HEK293T (cell line): ENCODE measurements around the gene MACC1.

Experiments used
- CTCF ChIA-PET: fragments of 350-600 bp; formaldehyde crosslinking; extraction: SDS; loops from one replicate; lab custom pipeline; 2021; ENCODE audit warnings: antibody characterized with exemption, inconsistent platforms; lab: Yijun Ruan, JAX
- POLR2A ChIA-PET: fragments of 350-600 bp; formaldehyde crosslinking; extraction: SDS; loops from one replicate; lab custom pipeline; 2020; ENCODE audit warnings: antibody characterized with exemption, inconsistent platforms; lab: Yijun Ruan, JAX
- DNase-seq: peaks from one replicate; pipeline ENCODE4 v3.0.0; 2012; ENCODE audit warnings: mixed read lengths; ENCODE audit errors: extremely low spot score
- ARNT ChIP-seq: fragments of 450-650 bp; IDR thresholded peaks from 2 replicates; pipeline ENCODE4 v1.6.1; 2017; ENCODE audit warnings: mild to moderate bottlenecking
- BHLHE40 ChIP-seq: fragments of 450-650 bp; IDR thresholded peaks from 2 replicates; pipeline ENCODE4 v1.6.1; 2016; ENCODE audit warnings: mild to moderate bottlenecking, moderate library complexity, borderline replicate concordance
- CTBP1 ChIP-seq: fragments of 450-650 bp; IDR thresholded peaks from 2 replicates; pipeline ENCODE4 v1.6.1; 2016; ENCODE audit warnings: borderline replicate concordance
- ELF4 ChIP-seq: fragments of 450-650 bp; IDR thresholded peaks from 2 replicates; pipeline ENCODE4 v1.6.1; 2017; ENCODE audit warnings: antibody characterized with exemption
- FOXA1 ChIP-seq: fragments of 450-650 bp; IDR thresholded peaks from 2 replicates; pipeline ENCODE4 v1.6.1; 2016; ENCODE audit warnings: mild to moderate bottlenecking
- FOXK2 ChIP-seq: fragments of 450-650 bp; IDR thresholded peaks from 2 replicates; pipeline ENCODE4 v1.6.1; 2016; ENCODE audit warnings: mild to moderate bottlenecking
- FOXM1 ChIP-seq: fragments of 450-650 bp; IDR thresholded peaks from 2 replicates; pipeline ENCODE4 v1.6.1; 2017; ENCODE audit warnings: mild to moderate bottlenecking, borderline replicate concordance
- HDGF ChIP-seq: fragments of 450-650 bp; IDR thresholded peaks from 2 replicates; pipeline ENCODE4 v1.6.1; 2017; ENCODE audit warnings: antibody characterized with exemption, borderline replicate concordance
- L3MBTL2 ChIP-seq: fragments of 450-650 bp; conservative IDR thresholded peaks from 2 replicates; pipeline ENCODE4 v1.6.1; 2016; ENCODE audit warnings: mild to moderate bottlenecking
- LEF1 ChIP-seq: fragments of 450-650 bp; IDR thresholded peaks from 2 replicates; pipeline ENCODE4 v1.6.1; 2017; ENCODE audit warnings: mild to moderate bottlenecking, borderline replicate concordance
- NFRKB ChIP-seq: fragments of 450-650 bp; IDR thresholded peaks from 2 replicates; pipeline ENCODE4 v1.6.1; 2016; ENCODE audit warnings: mild to moderate bottlenecking, moderate library complexity
- SP1 ChIP-seq: fragments of 450-650 bp; IDR thresholded peaks from 2 replicates; pipeline ENCODE4 v1.6.1; 2017
- SUZ12 ChIP-seq: fragments of 450-650 bp; IDR thresholded peaks from 2 replicates; pipeline ENCODE4 v1.6.1; 2016; ENCODE audit warnings: mild to moderate bottlenecking
- TARDBP ChIP-seq: fragments of 450-650 bp; IDR thresholded peaks from 2 replicates; pipeline ENCODE4 v1.6.1; 2016
- ZNF384 ChIP-seq: fragments of 450-650 bp; IDR thresholded peaks from 2 replicates; pipeline ENCODE4 v1.6.1; 2016
- TF ChIP-seq, protein P1 (sequence below): fragments of 450-650 bp; IDR thresholded peaks from 2 replicates; pipeline ENCODE4 v1.6.1; 2016

The MACC1 gene

DNA sequence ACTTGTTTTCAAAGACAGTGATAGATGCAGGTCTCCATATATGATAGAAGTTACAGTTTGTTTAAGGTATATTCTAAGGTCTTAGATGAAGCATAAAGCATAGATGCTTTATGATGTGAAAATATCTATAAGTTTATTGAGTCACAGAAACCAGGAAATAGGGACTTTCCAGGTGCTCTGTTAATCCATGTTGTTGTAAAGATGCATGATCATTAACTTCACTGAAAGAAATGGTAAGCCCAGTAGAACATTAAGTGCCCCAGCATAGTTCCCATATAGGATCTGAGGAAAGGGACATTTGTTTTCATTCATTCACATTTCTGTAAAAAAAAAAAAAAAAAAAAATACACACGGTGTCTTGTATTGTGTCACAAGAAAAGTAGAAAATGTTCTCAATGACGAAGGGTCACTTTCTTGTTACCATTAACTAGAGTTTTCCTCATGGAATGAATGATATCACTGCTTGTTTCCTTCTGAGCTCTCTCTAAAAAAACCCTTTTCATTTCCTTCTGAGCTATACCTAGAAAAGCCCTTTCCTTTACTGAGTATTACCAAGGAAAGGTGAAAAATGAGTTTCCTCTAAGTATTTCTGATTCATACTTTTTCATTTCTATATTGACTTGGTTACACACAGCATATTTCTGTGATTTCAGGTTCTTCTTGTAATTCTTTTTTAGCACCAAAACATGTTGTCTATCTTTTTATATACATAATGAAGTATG lies 105.2 kb downstream of the MACC1 start:
- ChIA-PET CTCF (no interaction called here), POLR2A (no interaction called here)
- TF ChIP-seq SP1 (no peak), ZNF384 (no peak), ARNT (no peak), ELF4 (no peak), FOXK2 (no peak), L3MBTL2 (no peak), FOXM1 (no peak), HDGF (no peak), LEF1 (no peak), TARDBP (no peak), NFRKB (no peak), CTBP1 (no peak), BHLHE40 (no peak), FOXA1 (no peak), SUZ12 (no peak)
- TF ChIP-seq, protein P1, sequence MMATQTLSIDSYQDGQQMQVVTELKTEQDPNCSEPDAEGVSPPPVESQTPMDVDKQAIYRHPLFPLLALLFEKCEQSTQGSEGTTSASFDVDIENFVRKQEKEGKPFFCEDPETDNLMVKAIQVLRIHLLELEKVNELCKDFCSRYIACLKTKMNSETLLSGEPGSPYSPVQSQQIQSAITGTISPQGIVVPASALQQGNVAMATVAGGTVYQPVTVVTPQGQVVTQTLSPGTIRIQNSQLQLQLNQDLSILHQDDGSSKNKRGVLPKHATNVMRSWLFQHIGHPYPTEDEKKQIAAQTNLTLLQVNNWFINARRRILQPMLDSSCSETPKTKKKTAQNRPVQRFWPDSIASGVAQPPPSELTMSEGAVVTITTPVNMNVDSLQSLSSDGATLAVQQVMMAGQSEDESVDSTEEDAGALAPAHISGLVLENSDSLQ = no peak
- no peak for DNase-seq

DNA sequence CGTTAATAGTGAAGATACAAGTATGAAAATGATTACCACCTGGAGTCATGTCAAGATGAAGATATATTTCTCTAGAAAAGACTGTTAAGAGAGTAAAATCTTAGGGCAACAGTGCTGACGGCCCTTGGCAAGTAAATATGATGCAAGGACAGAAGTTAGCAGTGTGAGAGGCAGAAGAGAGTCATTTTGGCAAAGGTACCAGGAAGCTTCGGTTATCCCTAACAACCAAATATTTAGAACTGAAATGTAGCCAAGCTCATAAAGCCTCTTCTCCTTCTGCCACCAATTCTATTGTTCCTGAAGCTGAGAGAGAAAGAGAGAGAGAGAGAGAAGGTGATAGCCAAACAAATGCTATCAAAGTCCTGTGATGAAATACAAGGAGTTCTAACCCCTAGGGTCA lies 109.6 kb downstream of the MACC1 start:
- TF ChIP-seq ELF4 (no peak), FOXM1 (no peak), BHLHE40 (no peak), SUZ12 (no peak), L3MBTL2 (no peak), FOXK2 (no peak), TARDBP (no peak), HDGF (no peak), NFRKB (no peak), LEF1 (no peak), ARNT (no peak), ZNF384 (no peak), SP1 (no peak), FOXA1 (no peak), CTBP1 (no peak)
- TF ChIP-seq, protein P1 = no peak
- CTCF ChIA-PET = no interaction called here
- DNase-seq = no peak
- POLR2A ChIA-PET = no interaction called here

DNA sequence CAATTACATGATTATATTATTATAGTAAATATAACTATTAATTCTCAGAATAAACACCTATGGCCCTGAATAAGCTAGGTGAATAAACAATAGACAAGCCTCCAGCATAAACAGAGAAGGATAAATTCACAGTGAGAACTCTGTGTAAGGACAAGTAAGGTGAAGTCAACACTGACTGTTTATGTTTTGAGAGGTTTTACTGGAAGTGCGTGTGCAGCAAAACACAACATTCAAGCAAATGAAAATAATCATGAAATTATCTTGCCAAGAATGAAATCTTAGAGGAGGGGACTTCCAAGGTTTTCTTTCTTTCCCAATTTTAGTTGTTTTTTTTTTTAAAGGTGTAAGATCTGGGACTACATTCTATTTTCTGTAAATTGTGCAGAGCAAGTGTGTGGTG lies 112.5 kb downstream of the MACC1 start:
- no peak for DNase-seq
- POLR2A ChIA-PET = no interaction called here
- CTCF ChIA-PET = no interaction called here
- TF ChIP-seq FOXM1 (no peak), FOXK2 (no peak), SP1 (no peak), ELF4 (no peak), L3MBTL2 (no peak), HDGF (no peak), NFRKB (no peak), TARDBP (no peak), SUZ12 (no peak), ARNT (no peak), LEF1 (no peak), BHLHE40 (no peak), ZNF384 (no peak), FOXA1 (no peak), CTBP1 (no peak)
- TF ChIP-seq, protein P1 = no peak

DNA sequence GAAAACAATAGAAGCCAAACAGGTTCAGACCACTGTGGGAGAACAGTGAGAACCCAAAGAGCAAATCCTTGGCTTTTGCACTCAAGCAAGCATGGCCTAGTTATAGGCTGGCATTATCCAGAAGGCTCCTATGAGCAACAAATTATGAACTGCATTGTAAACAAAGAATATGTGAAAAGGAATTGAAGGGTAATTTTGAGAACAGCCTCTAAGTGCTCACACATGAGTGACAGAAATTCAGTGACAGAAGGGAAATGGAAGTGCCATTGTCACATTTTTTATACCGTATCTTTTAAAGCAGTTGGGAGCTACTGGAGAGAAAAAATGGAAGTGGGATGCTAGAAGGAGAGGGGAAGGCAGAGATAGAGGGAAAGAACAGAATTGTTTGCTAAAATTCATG lies 114.2 kb downstream of the MACC1 start:
- POLR2A ChIA-PET = no interaction called here

DNA sequence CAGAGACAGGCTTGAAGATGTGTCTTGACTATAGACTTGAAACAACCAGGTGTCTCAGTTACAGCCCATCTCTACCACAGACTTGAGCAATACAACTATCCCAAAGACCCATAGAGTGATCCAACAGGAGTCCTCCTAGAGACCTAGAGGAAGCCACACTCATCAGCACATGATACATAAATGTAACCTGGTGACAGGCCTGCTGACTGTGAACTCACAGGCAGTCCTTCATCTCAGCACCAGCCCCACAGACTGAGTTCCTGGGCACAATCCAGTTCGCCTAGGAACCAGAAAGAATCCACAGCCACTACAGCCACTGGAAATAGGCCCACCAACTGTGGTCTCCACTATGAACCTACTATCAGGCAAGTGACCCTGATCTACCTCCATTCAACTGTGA lies 121.3 kb downstream of the MACC1 start:
- ChIA-PET POLR2A (no interaction called here), CTCF (no interaction called here)
- no peak for DNase-seq
- TF ChIP-seq HDGF = no peak
- no peak for TF ChIP-seq FOXA1
- no peak for TF ChIP-seq SUZ12
- no peak for TF ChIP-seq CTBP1
- no peak for TF ChIP-seq TARDBP
- TF ChIP-seq NFRKB = no peak
- TF ChIP-seq, protein P1 = no peak
- TF ChIP-seq FOXM1 = no peak
- no peak for TF ChIP-seq ELF4
- TF ChIP-seq LEF1 = no peak
- no peak for TF ChIP-seq L3MBTL2
- no peak for TF ChIP-seq FOXK2
- TF ChIP-seq ARNT = no peak
- TF ChIP-seq ZNF384 = no peak
- no peak for TF ChIP-seq BHLHE40
- no peak for TF ChIP-seq SP1

More for the DNA sequence above, 114.2 kb downstream of the MACC1 start:
- no peak for DNase-seq
- CTCF ChIA-PET = no interaction called here
- TF ChIP-seq ZNF384 (no peak), SP1 (no peak), TARDBP (no peak), L3MBTL2 (no peak), ARNT (no peak), LEF1 (no peak), FOXA1 (no peak)
- TF ChIP-seq, protein P1 = no peak
